Nucleus accumbens (tissue), 56 donors: ENCODE results near the gene DENND1C.

Experiments used
- DNase-seq, 56 donors: peaks; one replicate each; lab custom pipeline; 2025; lab: John Stamatoyannopoulos, UW

Gene DENND1C

GRCh38 chr19:6481541-6482342, at the start of gene DENND1C:
Gene DENND1C (minus strand): TSS chr19:6481787. CDS start chr19:6481695, 92 bp downstream.
- peak in 40 of 56 donors; percentile 8 to 69 (median 35) for DNase-seq

DNA sequence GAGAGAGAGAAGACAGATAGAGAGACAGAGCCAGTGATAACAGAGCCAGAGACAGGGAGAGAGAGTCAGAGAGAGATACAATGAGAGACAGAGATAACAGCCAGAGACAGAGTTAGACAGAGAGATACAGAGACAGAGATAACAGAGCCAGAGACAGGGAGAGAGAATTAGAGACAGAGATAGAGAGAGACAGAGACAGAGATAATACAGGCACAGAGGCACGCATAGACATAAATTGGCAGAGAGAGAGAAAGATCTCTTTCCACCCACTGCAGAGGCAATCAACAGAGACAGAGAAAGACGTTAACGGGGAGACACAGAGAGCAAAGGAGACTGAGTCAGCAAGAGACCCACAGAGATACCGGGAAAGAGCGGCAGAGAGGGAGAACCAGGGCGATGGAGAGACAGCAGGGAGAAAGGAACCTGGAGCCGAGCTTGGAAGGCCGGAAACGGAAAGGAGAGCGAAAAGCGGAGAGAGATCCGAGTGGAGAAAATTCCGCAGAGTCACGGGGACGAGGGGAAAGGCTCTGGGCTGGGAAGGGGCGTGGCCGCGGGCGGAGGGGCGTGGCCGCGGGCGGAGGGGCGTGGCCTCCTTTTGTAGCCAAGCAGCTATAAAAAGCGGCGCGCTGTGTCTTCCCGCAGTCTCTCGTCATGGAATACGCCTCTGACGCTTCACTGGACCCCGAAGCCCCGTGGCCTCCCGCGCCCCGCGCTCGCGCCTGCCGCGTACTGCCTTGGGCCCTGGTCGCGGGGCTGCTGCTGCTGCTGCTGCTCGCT, 49.0 kb upstream of the DENND1C start, which contains the start of gene TNFSF9:
TNFSF9 (plus strand) TSS at position 641 of the 777 bp plus-strand sequence; CDS start at position 652, 11 bp downstream.
- peak in 55 of 56 donors; percentile 36 to 97 (median 88) for DNase-seq

DNA sequence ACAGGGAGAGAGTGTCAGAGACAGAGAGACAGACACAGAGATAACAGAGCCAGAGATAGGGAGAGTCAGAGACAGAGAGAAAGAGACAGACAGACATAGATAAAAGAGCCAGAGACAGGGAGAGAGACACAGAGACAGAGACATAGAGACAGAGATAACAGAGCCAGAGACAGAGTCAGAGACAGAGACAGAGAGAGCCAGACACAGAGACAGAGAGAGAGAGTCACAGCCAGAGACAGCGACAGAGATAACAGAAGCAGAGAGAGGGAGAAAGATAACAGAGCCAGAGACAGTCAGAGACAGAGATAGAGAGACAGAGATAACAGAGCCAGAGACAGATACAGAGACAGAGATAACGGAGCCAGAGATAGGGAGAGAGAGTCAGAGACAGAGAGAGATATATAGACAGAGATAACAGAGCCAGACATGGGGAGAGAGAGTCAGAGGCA, 48.4 kb upstream of the DENND1C start:
- DNase-seq = no peak

DNA sequence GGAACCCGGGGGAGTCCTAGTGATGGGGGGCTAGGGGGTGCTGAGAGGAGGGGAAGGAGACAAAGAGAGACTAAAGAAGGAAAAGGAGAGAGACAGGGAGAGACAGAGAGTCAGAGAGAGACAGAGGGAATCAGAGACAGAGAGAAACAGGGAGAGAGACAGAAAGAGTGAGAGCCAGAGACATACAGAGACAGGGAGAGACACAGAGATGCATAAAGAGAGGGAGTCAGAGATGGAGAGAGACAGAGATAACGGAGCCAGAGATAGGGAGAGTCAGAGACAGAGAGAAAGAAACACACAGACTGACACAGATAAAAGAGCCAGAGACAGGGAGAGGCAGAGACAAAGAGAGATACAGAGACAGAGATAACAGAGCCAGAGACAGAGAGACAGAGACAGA, 47.8 kb upstream of the DENND1C start:
- DNase-seq = no peak

DNA sequence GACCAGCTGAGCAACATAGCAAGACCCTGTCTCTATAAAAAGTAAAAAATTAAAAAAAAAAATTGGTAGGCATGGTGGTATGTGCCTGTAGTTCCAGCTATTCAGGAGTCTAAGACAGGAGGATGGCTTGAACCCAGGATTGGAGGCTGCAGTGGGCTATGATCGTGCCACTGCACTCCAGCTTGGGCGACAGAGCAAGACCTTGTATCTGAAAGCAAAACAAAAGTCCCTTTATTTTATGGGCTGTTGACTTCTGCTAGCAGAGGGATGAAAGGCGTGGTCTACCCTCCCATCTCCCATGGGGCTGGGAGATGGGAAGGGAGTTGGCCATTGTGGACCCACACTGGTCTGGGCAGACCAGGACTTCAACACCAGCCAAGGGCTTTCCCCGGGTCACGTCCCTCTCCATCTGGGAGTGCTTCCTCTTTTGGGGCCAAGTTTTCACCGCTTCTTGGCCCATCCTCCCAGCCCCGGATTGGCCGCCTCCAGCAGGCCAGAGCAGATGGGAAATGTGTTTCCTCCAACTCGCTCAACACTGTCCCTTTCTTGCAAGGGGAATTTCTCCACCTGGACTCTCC, 47.0 kb upstream of the DENND1C start:
- DNase-seq = peak in 47 of 56 donors; percentile 11 to 73 (median 45)

DNA sequence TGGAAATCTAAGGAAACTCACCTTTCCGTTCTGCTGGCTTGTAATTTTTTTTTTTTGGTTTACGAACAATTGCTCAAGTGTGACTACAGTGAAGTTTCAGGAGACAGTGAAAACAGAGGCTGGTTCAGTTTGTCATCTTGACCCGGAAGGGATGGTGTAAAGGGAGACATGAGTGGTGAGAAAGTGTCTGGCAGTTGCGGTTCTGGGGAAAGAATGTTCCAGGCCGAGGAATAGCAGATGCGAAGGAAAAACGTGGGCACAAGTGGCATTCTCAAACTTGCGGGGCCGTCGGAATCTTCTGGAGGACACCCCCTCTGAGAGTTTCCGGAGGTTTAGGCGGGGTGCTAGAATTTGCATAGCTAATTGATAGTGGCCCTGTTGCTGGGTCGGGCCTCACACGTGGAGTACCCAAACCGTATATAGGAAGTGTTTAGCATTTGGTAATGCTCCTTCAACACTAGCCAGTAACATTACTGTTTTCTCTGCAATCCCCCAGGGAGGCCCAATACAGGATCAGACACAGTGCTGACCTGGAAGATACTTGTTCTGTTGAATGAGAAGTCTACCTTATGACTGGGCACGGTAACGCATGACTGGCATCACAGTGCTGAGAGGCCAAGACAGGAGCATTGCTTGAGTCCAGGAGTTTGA, 46.4 kb upstream of the DENND1C start:
- no peak for DNase-seq

DNA sequence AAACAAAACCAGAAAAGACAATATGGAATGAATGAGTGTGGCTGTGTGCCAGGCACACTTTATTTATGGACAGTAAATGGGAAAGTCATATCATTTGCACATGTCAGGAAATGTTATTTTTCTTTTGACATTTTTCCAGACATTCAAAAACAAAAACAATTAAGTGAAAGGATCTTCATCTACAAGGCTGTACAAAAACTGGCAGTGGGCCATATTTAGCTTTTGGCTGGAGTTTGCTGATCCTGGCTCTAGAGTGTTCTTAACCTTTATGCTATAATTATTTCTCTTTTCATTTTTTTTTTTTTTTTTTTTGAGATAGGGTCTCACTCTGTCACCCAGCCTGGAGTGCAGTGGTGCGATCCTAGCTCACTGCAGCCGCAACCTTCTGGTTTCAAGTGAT, 42.7 kb upstream of the DENND1C start:
- DNase-seq = no peak

DNA sequence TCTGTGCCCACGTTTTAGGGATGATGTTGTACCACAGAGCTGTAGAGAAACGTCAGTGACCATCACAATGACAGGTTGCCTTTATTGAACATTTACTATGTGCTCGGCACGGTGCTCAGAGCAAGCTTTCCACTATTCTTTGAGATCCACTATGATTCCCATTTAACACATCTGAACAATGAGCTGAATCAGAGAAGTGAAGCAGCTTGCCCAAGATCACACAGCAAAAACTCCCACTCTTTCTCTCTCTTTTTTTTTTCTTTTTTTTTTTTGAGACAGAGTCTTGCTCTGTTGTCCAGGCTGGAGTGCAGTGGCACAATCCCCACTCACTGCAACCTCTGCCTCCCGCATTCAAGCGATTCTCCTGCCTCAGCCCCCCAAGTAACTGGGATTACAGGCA, 41.1 kb upstream of the DENND1C start:
- no peak for DNase-seq

DNA sequence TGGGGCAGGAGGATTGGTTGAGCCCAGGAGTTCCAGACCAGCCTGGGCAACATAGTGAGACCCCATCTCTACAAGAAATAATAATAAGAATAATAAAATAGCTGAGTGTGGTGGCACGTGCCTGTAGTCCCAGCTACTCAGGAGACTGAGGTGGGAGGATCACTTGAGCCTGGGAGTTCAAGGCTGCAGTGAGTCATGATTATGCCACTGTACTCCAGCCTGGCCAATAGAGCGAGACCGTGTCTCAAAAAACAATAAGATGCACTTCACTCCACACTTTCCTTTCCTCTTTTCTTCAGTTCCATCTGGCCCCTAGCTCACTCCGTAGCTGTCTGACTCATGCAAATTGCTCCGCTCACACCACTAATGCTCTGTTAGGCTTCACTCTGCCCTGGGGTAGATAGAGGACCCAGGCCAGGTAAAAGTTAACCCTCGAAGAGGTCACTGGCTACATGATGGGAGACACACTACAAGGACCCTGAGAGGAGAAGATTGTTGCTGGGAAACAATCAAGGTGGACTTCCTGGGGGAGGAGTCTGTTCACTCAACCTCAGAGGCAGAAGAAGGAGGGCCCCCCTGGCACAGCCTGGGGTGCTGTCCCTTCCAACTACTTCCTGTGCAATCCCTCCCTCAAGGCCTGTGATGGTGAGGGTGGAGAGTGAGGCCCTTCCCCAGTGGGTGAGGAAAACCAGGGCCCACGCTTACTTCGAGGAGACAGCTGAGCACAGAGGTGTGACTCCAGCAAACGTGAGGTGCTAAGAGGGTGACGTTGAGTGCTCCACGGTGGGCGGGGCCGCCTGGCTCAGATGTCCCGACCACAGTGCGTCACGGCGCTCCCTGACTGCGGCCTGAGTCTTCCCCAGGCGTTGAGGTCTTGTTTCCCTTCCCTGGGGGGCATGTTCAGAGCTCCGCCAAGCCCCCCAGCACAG, 40.4 kb upstream of the DENND1C start:
- DNase-seq = no peak

DNA sequence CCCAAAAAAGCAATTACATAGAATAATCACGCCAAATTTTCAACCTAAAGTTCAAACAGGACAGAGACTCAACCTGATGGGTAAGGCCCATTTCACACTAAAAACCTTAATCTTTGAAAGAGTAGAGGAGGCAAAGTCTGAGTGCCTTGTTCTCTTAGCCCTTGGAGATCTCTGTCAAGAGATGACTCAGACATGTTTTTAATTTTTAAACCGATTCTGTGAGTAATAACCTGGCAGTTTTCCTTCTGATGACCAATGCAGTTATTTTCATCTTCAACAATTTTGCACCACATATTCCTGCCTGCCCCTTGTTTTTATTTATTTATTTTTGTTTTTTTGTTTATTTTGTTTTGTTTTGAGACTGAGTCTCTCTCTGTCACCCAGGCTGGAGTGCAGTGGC, 37.7 kb upstream of the DENND1C start:
- no peak for DNase-seq

- DNase-seq = no peak
These were observed 36.7 kb upstream of the DENND1C start for GRCh38 chr19:6518145-6518911.

DNA sequence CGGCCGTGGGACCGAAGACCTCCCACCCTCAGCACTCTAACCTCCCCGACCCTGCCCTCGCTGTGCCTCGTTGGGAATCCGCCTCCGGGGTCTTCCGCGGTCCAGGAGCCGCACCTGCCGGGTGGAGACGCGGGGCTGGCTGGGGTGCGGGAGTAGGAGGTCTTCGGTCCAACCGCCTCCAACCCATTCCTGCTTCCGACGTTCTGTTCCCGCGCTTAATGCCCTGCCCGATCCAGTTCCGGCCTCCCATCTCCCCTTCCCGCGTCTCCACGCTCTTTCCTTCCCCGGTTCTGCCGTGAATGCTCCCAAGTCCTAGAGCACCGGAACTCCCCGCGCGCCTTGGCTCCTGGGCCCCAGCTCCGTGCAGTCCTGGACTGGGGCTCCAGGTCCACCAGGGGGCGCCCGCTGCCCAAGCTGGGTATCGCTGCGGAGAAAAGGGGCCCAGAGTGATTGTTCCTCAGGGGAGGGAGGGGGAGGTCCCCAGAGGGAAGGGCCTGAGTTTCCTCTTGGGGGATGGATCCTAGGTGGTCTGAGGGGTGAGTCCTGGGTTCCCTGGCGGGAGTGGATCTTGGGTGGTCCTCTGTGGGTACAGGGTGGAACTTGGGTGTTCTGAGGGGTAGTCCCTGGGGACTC, 35.2 kb upstream of the DENND1C start:
- DNase-seq = peak in 54 of 56 donors; percentile 43 to 96 (median 80)

DNA sequence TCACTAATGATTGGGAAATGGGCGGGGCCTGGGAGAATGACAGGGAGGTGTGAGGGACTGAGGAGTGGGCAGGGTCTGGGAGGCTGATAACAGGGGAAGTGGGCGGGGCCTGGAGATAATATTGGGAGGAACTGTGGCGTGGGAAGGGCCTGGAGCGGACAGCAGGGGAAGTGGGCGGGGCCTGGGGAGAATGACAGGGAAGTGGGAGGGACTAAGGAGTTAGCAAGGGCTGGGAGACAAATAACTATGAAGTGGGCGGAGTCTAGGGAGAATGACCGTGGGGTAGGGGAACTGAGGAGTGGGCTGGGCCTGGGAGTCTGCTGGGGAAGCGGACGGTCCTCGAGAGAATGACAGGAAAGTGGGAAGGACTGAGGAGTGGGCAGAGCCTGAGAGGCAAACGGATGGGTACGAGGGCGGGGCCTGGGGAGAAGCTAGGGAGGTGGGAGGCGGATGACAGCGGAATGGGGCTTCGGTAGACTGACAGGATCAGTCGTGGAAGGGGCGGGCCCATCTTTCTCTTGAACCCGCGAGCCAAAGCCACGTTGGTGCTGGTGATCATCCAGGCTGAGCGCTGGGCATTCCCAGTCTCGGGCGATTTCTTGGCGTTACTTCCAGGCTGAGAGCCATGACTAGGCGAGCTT, 34.6 kb upstream of the DENND1C start:
- peak in 55 of 56 donors; percentile 50 to 98 (median 90) for DNase-seq

DNA sequence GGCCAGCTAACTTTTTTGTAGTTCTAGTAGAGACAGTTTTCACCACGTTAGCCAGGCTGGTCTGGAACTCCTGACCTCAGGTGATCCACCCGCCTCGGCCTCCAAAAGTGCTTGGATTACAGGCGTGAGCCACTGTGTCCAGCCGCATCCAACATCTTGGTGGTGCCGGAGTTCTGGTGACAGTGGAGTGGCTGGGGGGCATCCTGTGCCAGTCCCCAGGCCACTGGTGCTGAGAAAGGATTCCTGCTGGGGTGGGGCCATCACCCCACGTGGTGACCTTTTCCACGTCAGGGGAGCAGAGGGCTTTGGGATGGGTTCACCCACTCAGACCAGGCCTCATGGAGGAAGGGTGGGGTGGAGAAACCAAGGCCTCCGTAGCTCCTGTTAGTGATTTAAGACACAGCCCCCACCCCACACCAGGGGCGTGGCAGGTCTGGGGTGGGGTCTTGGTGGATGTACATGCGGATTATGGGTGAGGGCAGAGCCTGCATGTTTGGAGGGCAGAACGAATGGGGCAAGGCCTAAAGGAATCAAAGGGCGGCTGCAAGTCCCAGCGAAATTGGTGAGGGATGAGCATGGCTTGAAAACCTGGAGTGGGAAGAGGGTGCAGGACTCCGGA, 33.4 kb upstream of the DENND1C start:
- DNase-seq = no peak

- no peak for DNase-seq
These were observed 32.5 kb upstream of the DENND1C start for GRCh38 chr19:6514089-6514488.

- DNase-seq = peak in 2 of 56 donors; percentile 20 to 36
These were observed 29.0 kb upstream of the DENND1C start for GRCh38 chr19:6510618-6511017.
